HUES48 (cell line): ENCODE data around the gene C10orf71.

ENCODE experiments used
- H3K27ac ChIP-seq: one replicate; pipeline ENCODE4 v1.7.0; 2013; ENCODE audit warnings: low read depth, low read length, inconsistent platforms
- H3K27me3 ChIP-seq: 2 replicates; pipeline ENCODE4 v1.6.1; 2013; ENCODE audit warnings: mild to moderate bottlenecking, low read length; ENCODE audit not compliant: control insufficient read depth, insufficient read depth
- H3K36me3 ChIP-seq: 2 replicates; pipeline ENCODE4 v1.6.1; 2013; ENCODE audit warnings: low read length; ENCODE audit not compliant: control insufficient read depth, insufficient read depth
- H3K4me1 ChIP-seq: 2 replicates; pipeline ENCODE4 v1.6.1; 2013; ENCODE audit warnings: mild to moderate bottlenecking, low read length; ENCODE audit not compliant: control insufficient read depth, insufficient read depth
- H3K4me3 ChIP-seq: 2 replicates; pipeline ENCODE4 v1.5.1; 2013; ENCODE audit warnings: mild to moderate bottlenecking, low read depth, low read length
- H3K9ac ChIP-seq: 2 replicates; pipeline ENCODE4 v1.6.1; 2013; ENCODE audit warnings: mild to moderate bottlenecking, low read depth, low read length, moderate library complexity
- H3K9me3 ChIP-seq: 2 replicates; pipeline ENCODE4 v1.6.1; 2013; ENCODE audit warnings: low read length; ENCODE audit not compliant: control insufficient read depth, insufficient read depth

The C10orf71 gene

GRCh38 chr10:49294731-49295130, 4.2 kb upstream of the C10orf71 start:
- Histone ChIP-seq H3K9me3 (no peaks in the 10 kb centered on the region), H3K9ac (no peak overlapping the region), H3K4me3 (no peak overlapping the region), H3K27ac (no peak overlapping the region), H3K27me3 (no peaks in the 10 kb centered on the region), H3K4me1 (peaks cover 11% of the 10 kb centered on the region; the same call in 1 of the 2 replicates), H3K36me3 (no peaks in the 10 kb centered on the region)

- H3K9me3 ChIP-seq: no peaks in the 10 kb centered on the region
- no peaks in the 10 kb centered on the region for H3K27me3 ChIP-seq
- no peaks in the 10 kb centered on the region for H3K36me3 ChIP-seq
- H3K9ac ChIP-seq: no peak overlapping the region
- H3K4me3 ChIP-seq: no peak overlapping the region
- H3K4me1 ChIP-seq: peaks cover 11% of the 10 kb centered on the region; the same call in 1 of the 2 replicates
- no peak overlapping the region for H3K27ac ChIP-seq
Observed at GRCh38 chr10:49295297-49295696, 3.7 kb upstream of the C10orf71 start.

GRCh38 chr10:49296382-49296781, 2.6 kb upstream of the C10orf71 start:
- Histone ChIP-seq H3K4me1 (peaks cover 11% of the 10 kb centered on the region; the same call in 1 of the 2 replicates), H3K36me3 (no peaks in the 10 kb centered on the region), H3K9ac (no peak overlapping the region), H3K27ac (no peak overlapping the region), H3K27me3 (no peaks in the 10 kb centered on the region), H3K9me3 (no peaks in the 10 kb centered on the region), H3K4me3 (no peak overlapping the region)

- Histone ChIP-seq H3K36me3 (no peaks in the 10 kb centered on the region), H3K4me1 (peaks cover 11% of the 10 kb centered on the region; the same call in 1 of the 2 replicates), H3K27ac (peak overlapping the region; percentile 14), H3K27me3 (no peaks in the 10 kb centered on the region), H3K9ac (no peak overlapping the region), H3K4me3 (no peak overlapping the region), H3K9me3 (no peaks in the 10 kb centered on the region)
Observed at GRCh38 chr10:49296836-49297235, 2.1 kb upstream of the C10orf71 start.

GRCh38 chr10:49297818-49298670, 926 bp upstream of the C10orf71 start:
- Histone ChIP-seq H3K27me3 (no peaks in the 10 kb centered on the region), H3K9me3 (no peaks in the 10 kb centered on the region), H3K36me3 (no peaks in the 10 kb centered on the region), H3K4me1 (peaks cover 11% of the 10 kb centered on the region; the same call in 1 of the 2 replicates), H3K4me3 (no peak overlapping the region), H3K9ac (no peak overlapping the region), H3K27ac (no peak overlapping the region)

- H3K4me1 ChIP-seq: peaks cover 12% of the 10 kb centered on the region; the same call in 1 of the 2 replicates
- no peaks in the 10 kb centered on the region for H3K36me3 ChIP-seq
- no peaks in the 10 kb centered on the region for H3K9me3 ChIP-seq
- no peak overlapping the region for H3K9ac ChIP-seq
- no peak overlapping the region for H3K4me3 ChIP-seq
- no peaks in the 10 kb centered on the region for H3K27me3 ChIP-seq
- H3K27ac ChIP-seq: no peak overlapping the region
Observed at GRCh38 chr10:49298671-49298982, 343 bp upstream of the C10orf71 start.

GRCh38 chr10:49299816-49300139, 808 bp downstream of the C10orf71 start:
- Histone ChIP-seq H3K27me3 (no peaks in the 10 kb centered on the region), H3K27ac (no peak overlapping the region), H3K9ac (no peak overlapping the region), H3K4me3 (no peak overlapping the region), H3K9me3 (no peaks in the 10 kb centered on the region), H3K4me1 (peaks cover 17% of the 10 kb centered on the region; the same call in 1 of the 2 replicates), H3K36me3 (no peaks in the 10 kb centered on the region)

GRCh38 chr10:49300140-49300974, 1.4 kb downstream of the C10orf71 start:
- no peak overlapping the region for H3K9ac ChIP-seq
- H3K27me3 ChIP-seq: no peaks in the 10 kb centered on the region
- no peak overlapping the region for H3K27ac ChIP-seq
- H3K36me3 ChIP-seq: no peaks in the 10 kb centered on the region
- H3K4me1 ChIP-seq: peaks cover 17% of the 10 kb centered on the region; the same call in 1 of the 2 replicates
- H3K4me3 ChIP-seq: no peak overlapping the region
- no peaks in the 10 kb centered on the region for H3K9me3 ChIP-seq

GRCh38 chr10:49301302-49301701, 2.3 kb downstream of the C10orf71 start:
- Histone ChIP-seq H3K9me3 (no peaks in the 10 kb centered on the region), H3K27me3 (no peaks in the 10 kb centered on the region), H3K36me3 (no peaks in the 10 kb centered on the region), H3K9ac (no peak overlapping the region), H3K4me3 (no peak overlapping the region), H3K4me1 (peaks cover 17% of the 10 kb centered on the region; the same call in 1 of the 2 replicates), H3K27ac (no peak overlapping the region)

- Histone ChIP-seq H3K27ac (no peak overlapping the region), H3K4me1 (peaks cover 13% of the 10 kb centered on the region; the same call in 1 of the 2 replicates), H3K36me3 (no peaks in the 10 kb centered on the region), H3K27me3 (no peaks in the 10 kb centered on the region), H3K9ac (no peak overlapping the region), H3K4me3 (no peak overlapping the region), H3K9me3 (no peaks in the 10 kb centered on the region)
Observed at GRCh38 chr10:49302088-49302487, 3.1 kb downstream of the C10orf71 start.

- H3K4me1 ChIP-seq: peaks cover 12% of the 10 kb centered on the region; the same call in 1 of the 2 replicates
- H3K27ac ChIP-seq: peak overlapping the region; percentile 31
- H3K9ac ChIP-seq: no peak overlapping the region
Observed at GRCh38 chr10:49303711-49304110, 4.7 kb downstream of the C10orf71 start.

More at GRCh38 chr10:49303711-49304110, 4.7 kb downstream of the C10orf71 start:
- no peaks in the 10 kb centered on the region for H3K27me3 ChIP-seq
- no peak overlapping the region for H3K4me3 ChIP-seq
- H3K9me3 ChIP-seq: no peaks in the 10 kb centered on the region
- no peaks in the 10 kb centered on the region for H3K36me3 ChIP-seq
